Common myeloid progenitor, CD34-positive (primary cell): ENCODE data around the gene CS.

ENCODE experiments used
- CTCF ChIA-PET: fragments of 350-600 bp; sonication (Branson Sonifier 250); formaldehyde crosslinking; loops from one replicate; lab custom pipeline; 2021; ENCODE audit warnings: antibody characterized with exemption; lab: Charles Lee
- POLR2A ChIA-PET: fragments of 350-600 bp; sonication (Branson Sonifier 250); formaldehyde crosslinking; loops from one replicate; lab custom pipeline; 2021; ENCODE audit warnings: antibody characterized with exemption; lab: Charles Lee
- DNase-seq, 3 donors: peaks; one replicate each; pipeline versions ENCODE4 v3.0.0 to v3.0.0-alpha.2; 2013
- H3K27ac ChIP-seq, 2 experiments: 1 replicate in 1 of 2; 2 replicates in 1 of 2; pipeline ENCODE4 v1.7.0; 2013; ENCODE audit warnings: inconsistent platforms in 2 of 2, low read length in 2 of 2, mild to moderate bottlenecking in 2 of 2, low read depth in 1 of 2, moderate library complexity in 1 of 2; ENCODE audit not compliant: severe bottlenecking in 2 of 2, insufficient read depth in 1 of 2, poor library complexity in 1 of 2
- H3K27me3 ChIP-seq, 5 experiments: replicated peaks in 2 of 5; 1 replicate in 3 of 5; 2 replicates in 2 of 5; pipeline versions ENCODE4 v1.6.1 to v1.7.0; 2013; ENCODE audit warnings: low read length in 4 of 5, mild to moderate bottlenecking in 2 of 5, moderate library complexity in 2 of 5, inconsistent platforms in 1 of 5; ENCODE audit not compliant: insufficient read depth in 5 of 5, control insufficient read depth in 4 of 5
- H3K36me3 ChIP-seq, 4 experiments: 1 replicate in 2 of 4; 2 replicates in 2 of 4; pipeline versions ENCODE4 v1.6.1 to v1.7.0; 2013; ENCODE audit warnings: low read length in 3 of 4, control low read depth in 1 of 4, mild to moderate bottlenecking in 1 of 4; ENCODE audit not compliant: control insufficient read depth in 4 of 4, insufficient read depth in 4 of 4
- H3K4me1 ChIP-seq, 4 experiments: 1 replicate in 3 of 4; 2 replicates in 1 of 4; pipeline versions ENCODE4 v1.6.1 to v1.7.1; 2013; ENCODE audit warnings: low read length in 3 of 4, mild to moderate bottlenecking in 3 of 4, control low read depth in 1 of 4, inconsistent platforms in 1 of 4, moderate library complexity in 1 of 4; ENCODE audit not compliant: control insufficient read depth in 4 of 4, insufficient read depth in 4 of 4; ENCODE audit errors: control extremely low read depth in 1 of 4
- H3K4me3 ChIP-seq, 7 experiments: 1 replicate in 4 of 7; 2 replicates in 3 of 7; pipeline versions ENCODE4 v1.5.1 to v1.7.0; 2013; ENCODE audit warnings: mild to moderate bottlenecking in 7 of 7, low read length in 6 of 7, moderate library complexity in 6 of 7, inconsistent platforms in 2 of 7, low read depth in 2 of 7, control low read depth in 1 of 7; ENCODE audit not compliant: insufficient read depth in 4 of 7, control insufficient read depth in 1 of 7; ENCODE audit errors: extremely low read depth in 1 of 7
- H3K9me3 ChIP-seq, 5 experiments: 1 replicate in 4 of 5; 2 replicates in 1 of 5; pipeline versions ENCODE4 v1.6.1 to v1.7.1; 2013; ENCODE audit warnings: low read length in 4 of 5, mild to moderate bottlenecking in 2 of 5, inconsistent platforms in 1 of 5, low read depth in 1 of 5, moderate library complexity in 1 of 5; ENCODE audit not compliant: control insufficient read depth in 4 of 5, insufficient read depth in 2 of 5; ENCODE audit errors: control extremely low read depth in 1 of 5
- WGBS: methylation state at CpG from one replicate; pipeline ENCODE4 v1.1.5; 2013; ENCODE audit not compliant: insufficient coverage; 5-methylcytosine and 5-hydroxymethylcytosine counted together

Gene CS

GRCh38 chr12:56229082-56229481, 71.0 kb downstream of the CS start:
- Histone ChIP-seq H3K27me3 (no peaks in the 10 kb centered on the region), H3K4me1 (peaks cover 0 to 11% (median 7%) of the 10 kb centered on the region in 4 experiments), H3K4me3 (no peak overlapping the region), H3K9me3 (no peaks in the 10 kb centered on the region), H3K36me3 (peaks cover 0 to 9% (median 7%) of the 10 kb centered on the region in 4 experiments), H3K27ac (no peak overlapping the region)
- CTCF ChIA-PET: interaction anchor here (4.6 kb wide), 1 partner anchor 22 kb away, joined by 39 read pairs; no protein-coding TSS in a partner anchor
- DNase-seq: no peak
- POLR2A ChIA-PET: no interaction called here
- 98% methylated on average over 4 of the region's 7 CpGs for WGBS

DNA sequence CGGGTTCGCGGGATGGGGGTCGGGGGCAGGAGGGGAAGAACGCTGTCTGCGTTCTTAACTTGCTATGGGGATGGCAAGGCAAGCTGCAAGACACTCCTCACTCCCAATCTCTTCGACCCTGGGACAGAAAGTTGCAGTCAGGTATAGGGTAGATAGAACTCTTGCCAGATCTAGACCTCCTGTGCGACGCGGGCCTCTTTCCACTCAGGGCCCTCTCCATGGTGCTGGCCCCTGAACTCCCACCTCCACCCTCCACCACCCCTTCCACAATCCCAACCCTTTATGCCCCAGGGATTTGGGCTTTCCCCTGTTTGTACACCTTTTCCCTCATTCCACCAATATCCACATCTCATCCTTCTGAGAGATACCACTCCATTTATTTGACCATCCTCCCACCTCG, 75.2 kb downstream of the CS start:
- H3K36me3 ChIP-seq: peaks cover 0 to 9% (median 6%) of the 10 kb centered on the region in 4 experiments
- peak overlapping the region in 1 of 2 experiments; percentile 83 for H3K27ac ChIP-seq
- DNase-seq: peak in 1 of 3 donors; percentile 11
- H3K9me3 ChIP-seq: no peaks in the 10 kb centered on the region
- ChIA-PET CTCF (interaction anchor here (0.7 to 4.6 kb wide), 4 partner anchors 18 to 107 kb away, joined by 3 to 39 read pairs (median 3); partner anchors contain the start of gene ZC3H10), POLR2A (no interaction called here)
- peak overlapping the region in 6 of 7 experiments; percentile 75 to 89 (median 85) for H3K4me3 ChIP-seq
- 87% methylated on average over 8 of the region's 11 CpGs for WGBS
- no peaks in the 10 kb centered on the region for H3K27me3 ChIP-seq
- H3K4me1 ChIP-seq: peaks cover 9 to 44% (median 39%) of the 10 kb centered on the region in 4 experiments

DNA sequence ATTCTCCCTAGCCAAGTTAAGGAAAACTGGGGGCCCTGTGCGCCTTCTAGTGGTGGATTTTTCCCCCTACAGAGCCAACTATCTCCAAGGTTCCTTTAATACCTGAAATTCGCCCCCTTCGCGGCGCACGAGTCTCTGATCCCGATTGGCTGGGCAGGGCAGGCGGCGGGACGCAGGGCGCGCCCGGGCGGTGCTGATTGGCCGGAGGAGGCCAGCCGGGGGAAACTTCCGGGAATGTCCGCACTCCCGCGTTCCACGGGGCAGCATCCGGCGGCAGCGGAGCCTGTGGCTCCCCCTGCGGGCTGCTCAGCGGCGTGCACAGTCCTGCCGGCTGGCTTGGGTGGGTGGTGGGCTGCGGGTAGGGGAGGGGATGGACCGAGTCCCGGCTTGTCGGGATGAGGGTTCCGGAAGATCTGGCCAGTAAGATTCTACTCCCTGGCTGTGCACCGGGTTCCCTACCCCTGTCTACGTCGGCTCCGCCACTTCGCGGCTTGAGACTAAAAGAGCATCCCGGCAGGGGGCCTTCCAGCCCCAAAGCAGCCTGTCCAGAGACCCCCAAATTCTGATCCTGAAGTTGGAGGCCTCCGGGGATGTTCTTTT, 75.9 kb downstream of the CS start, which contains the start of gene NABP2:
Gene NABP2, plus strand, starts transcription at position 241 of the 600 bp plus-strand sequence. CDS start 515 bp downstream, outside the sequence.
- Histone ChIP-seq H3K4me3 (peak within 1 kb of the TSS; percentile 37 to 89 (median 83)), H3K4me1 (peaks cover 9 to 49% (median 42%) of the 10 kb centered on the region in 4 experiments), H3K27ac (peak within 1 kb of the TSS in 1 of 2 experiments; percentile 83), H3K9me3 (no peaks in the 10 kb centered on the region), H3K27me3 (no peaks in the 10 kb centered on the region), H3K36me3 (peaks cover 0 to 9% (median 5%) of the 10 kb centered on the region in 4 experiments)
- DNase-seq: peak; percentile 96
- WGBS: under 1% methylated on average over 33 of the region's 41 CpGs
- ChIA-PET POLR2A (no interaction called here), CTCF (interaction anchor here (4.3 to 4.6 kb wide), 2 partner anchors 17 to 33 kb away, joined by 24 to 39 read pairs; partner anchors contain the start of gene ANKRD52)

GRCh38 chr12:56223571-56224101, 76.5 kb downstream of the CS start:
- peaks cover 9 to 49% (median 42%) of the 10 kb centered on the region in 4 experiments for H3K4me1 ChIP-seq
- peak in 1 of 3 donors; percentile 6 for DNase-seq
- 17% methylated on average over 9 of the region's 15 CpGs for WGBS
- no peaks in the 10 kb centered on the region for H3K27me3 ChIP-seq
- ChIA-PET CTCF (interaction anchor here (0.6 to 4.3 kb wide), 7 partner anchors 13 to 240 kb away, joined by 3 to 103 read pairs (median 24); partner anchors contain the start of genes ANKRD52, SMARCC2 and ZC3H10), POLR2A (interaction anchor here (0.6 to 1.2 kb wide), 2 partner anchors 21 to 35 kb away, joined by 3 to 4 read pairs; partner anchors contain the start of gene SMARCC2)
- H3K4me3 ChIP-seq: peak overlapping the region in 6 of 7 experiments; percentile 52 to 89 (median 85)
- H3K27ac ChIP-seq: peak overlapping the region in 1 of 2 experiments; percentile 69
- H3K36me3 ChIP-seq: peaks cover 0 to 7% (median 4%) of the 10 kb centered on the region in 4 experiments
- no peaks in the 10 kb centered on the region for H3K9me3 ChIP-seq

GRCh38 chr12:56222531-56222895, 77.6 kb downstream of the CS start:
- Histone ChIP-seq H3K4me3 (peak overlapping the region; percentile 73 to 99 (median 94)), H3K27me3 (no peaks in the 10 kb centered on the region), H3K4me1 (peaks cover 9 to 49% (median 42%) of the 10 kb centered on the region in 4 experiments), H3K36me3 (peaks cover 0 to 7% (median 3%) of the 10 kb centered on the region in 4 experiments), H3K9me3 (no peaks in the 10 kb centered on the region), H3K27ac (peak overlapping the region; percentile 98 to 99)
- no CpG with 5 or more reads among the region's 4 CpGs for WGBS
- ChIA-PET CTCF (interaction anchor here (0.9 to 4.3 kb wide), 15 partner anchors 9 to 241 kb away, joined by 3 to 103 read pairs (median 5); partner anchors contain the start of genes ANKRD52, ESYT1, SMARCC2 and ZC3H10), POLR2A (interaction anchor here (0.8 to 2.9 kb wide), 9 partner anchors 15 to 112 kb away, joined by 4 to 21 read pairs (median 4); partner anchors contain the start of genes ESYT1, MYL6B, SMARCC2 and ZC3H10)
- DNase-seq: no peak

GRCh38 chr12:56221757-56222530, 78.2 kb downstream of the CS start, which contains the start of gene RNF41:
RNF41 (minus strand) TSS chr12:56221922; CDS start chr12:56214047, 7,875 bp downstream.
- Histone ChIP-seq H3K27ac (peak within 1 kb of the TSS; percentile 98 to 99), H3K4me1 (peaks cover 9 to 49% (median 42%) of the 10 kb centered on the region in 4 experiments), H3K4me3 (peak within 1 kb of the TSS; percentile 73 to 99 (median 94)), H3K36me3 (peaks cover 0 to 4% (median 2%) of the 10 kb centered on the region in 4 experiments), H3K27me3 (no peaks in the 10 kb centered on the region), H3K9me3 (no peaks in the 10 kb centered on the region)
- CTCF ChIA-PET: interaction anchor here (0.7 to 4.3 kb wide), 20 partner anchors 8 to 242 kb away, joined by 3 to 103 read pairs (median 4); partner anchors contain the start of genes ANKRD52, ESYT1, SMARCC2 and ZC3H10
- 0% methylated on average over 20 of the region's 42 CpGs for WGBS
- POLR2A ChIA-PET: interaction anchor here (0.5 to 2.9 kb wide), 17 partner anchors 14 to 411 kb away, joined by 3 to 21 read pairs (median 4); partner anchors contain the start of genes ANKRD52, ESYT1, MYL6B and PA2G4
- peak; percentile 91 to 95 (median 94) for DNase-seq
